ENCODE measurements around the gene SYCP2L.
"Not testable (repeated sequence)": the region's sequence is repeated elsewhere in the genome, so short reads cannot be mapped to it uniquely, and the experiment has no call there.

DNA sequence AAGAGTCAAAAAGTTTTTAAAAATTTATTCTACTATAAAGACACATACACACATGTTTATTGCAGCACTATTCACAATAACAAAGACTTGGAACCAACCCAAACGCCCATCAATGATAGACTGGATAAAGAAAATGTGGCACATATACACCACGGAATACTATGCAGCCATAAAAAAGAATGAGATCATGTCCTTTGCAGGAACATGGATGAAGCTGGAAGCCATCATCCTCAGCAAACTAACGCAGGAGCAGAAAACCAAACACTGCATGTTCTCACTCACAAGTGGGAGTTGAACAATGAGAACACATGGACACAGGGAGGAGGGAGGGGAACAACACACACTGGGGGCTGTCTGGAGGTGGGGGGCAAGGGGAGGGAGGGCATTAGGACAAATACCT, 20.1 kb upstream of the SYCP2L start:
- TF ChIP-seq, protein P1, sequence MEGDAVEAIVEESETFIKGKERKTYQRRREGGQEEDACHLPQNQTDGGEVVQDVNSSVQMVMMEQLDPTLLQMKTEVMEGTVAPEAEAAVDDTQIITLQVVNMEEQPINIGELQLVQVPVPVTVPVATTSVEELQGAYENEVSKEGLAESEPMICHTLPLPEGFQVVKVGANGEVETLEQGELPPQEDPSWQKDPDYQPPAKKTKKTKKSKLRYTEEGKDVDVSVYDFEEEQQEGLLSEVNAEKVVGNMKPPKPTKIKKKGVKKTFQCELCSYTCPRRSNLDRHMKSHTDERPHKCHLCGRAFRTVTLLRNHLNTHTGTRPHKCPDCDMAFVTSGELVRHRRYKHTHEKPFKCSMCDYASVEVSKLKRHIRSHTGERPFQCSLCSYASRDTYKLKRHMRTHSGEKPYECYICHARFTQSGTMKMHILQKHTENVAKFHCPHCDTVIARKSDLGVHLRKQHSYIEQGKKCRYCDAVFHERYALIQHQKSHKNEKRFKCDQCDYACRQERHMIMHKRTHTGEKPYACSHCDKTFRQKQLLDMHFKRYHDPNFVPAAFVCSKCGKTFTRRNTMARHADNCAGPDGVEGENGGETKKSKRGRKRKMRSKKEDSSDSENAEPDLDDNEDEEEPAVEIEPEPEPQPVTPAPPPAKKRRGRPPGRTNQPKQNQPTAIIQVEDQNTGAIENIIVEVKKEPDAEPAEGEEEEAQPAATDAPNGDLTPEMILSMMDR (IDR thresholded peaks at IDR 0.05), result not testable (repeated sequence)
- TF ChIP-seq POLR2A (IDR thresholded peaks at IDR 0.05), result not testable (repeated sequence)

All from sigmoid colon (tissue), 3 donors.